ACHN (cell line): ENCODE results near the gene TMC6.
"Not testable (repeated sequence)": the region's sequence is repeated elsewhere in the genome, so short reads cannot be mapped to it uniquely, and the experiment has no call there.

Source experiments
- DNase-seq: peaks from one replicate; pipeline ENCODE4 v3.0.0-alpha.2; 2015
- in situ Hi-C: cut with HindIII; loops from 2 replicates; pipeline ENCODE4 v1.10.0; 2017; ENCODE audit warnings: low sequenced_read_pairs, low pct_ligation_motif_present, low pct_unique_long_range_greater_than_20kb

Gene TMC6

GRCh38 chr17:78127239-78127887 is 1.2 kb downstream of the TMC6 start:
- no peak for DNase-seq
- in situ Hi-C loops, result no loop called here

DNA sequence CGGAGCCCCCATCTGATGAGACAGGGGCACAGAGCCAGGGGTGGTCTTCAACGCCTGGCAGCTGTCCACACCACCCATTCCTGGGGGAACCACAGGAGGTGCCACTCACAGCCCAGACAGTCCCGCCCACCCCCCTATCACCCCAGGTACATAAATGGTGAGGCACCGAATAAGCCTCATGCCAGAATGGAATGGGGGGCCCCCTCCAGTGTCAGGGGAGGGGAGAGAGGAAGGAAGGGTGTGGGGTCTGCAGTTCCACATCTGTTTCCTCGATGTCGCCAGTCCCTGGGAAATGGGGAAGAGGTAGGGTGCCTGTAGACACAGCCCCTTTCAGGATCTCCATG is 1.7 kb downstream of the TMC6 start:
- no peak for DNase-seq
- in situ Hi-C loops, result no loop called here

DNA sequence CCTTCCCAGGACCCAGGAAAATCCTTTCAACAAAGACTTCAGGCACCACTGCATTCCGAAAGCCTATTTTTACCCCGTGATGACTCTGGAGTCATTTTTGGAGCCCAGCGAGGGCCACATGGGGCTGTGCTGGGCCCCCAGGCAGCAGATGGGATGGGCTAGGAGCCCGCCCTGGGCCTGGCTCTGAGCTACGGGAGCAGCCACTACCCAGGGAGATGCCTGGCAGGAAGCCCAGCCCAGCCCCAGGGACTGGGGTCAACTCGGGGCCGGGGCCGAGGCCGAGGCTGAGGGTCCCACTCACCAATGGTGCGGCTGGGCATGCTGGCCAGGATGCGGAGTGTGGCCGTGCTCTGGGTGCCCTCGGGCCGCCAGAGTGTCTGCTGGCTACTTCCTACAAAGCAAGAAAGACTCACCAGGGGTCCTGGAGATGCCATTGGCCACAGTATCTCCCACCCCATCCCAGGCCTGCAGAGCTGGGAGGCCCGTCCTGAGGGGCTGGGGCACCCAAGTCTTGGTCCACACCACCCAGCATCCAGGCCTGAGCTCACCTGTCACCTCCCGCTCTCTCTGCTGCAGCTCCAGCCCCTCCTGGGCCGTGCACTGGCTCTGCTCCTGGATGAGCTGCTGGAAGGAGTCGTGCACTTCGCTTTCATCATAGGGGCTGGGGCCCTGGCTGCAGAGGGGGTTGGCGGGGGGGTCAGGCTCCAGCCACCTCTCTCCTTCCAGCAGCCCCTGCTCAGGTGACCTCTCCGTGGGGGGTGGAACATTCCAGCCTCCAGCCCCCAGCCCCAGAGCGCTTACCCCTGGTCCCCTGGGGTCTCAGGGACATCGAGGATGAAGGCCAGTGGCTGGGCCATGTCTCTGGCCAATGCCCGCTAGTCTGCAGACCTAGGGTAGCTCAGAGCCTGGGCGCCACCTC is 2.3 kb downstream of the TMC6 start:
- no peak for DNase-seq
- in situ Hi-C loops, result no loop called here

GRCh38 chr17:78125138-78125913 is 3.2 kb downstream of the TMC6 start:
- no peak for DNase-seq
- in situ Hi-C loops, result no loop called here

DNA sequence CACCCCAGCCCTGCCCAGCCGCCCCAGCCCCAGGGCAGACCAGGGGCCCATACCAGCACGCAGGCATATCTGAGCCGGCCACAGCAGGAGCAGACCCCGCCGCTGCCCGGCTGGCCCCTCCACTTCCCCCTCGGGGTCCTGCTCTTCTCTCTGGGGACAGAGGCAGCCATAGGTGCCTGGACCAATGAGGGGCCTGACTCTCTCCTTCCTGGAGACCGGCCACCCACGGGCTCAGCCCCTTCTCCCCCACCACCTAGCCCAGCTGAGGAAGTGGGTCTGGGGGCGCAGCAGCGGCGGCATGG is 3.8 kb downstream of the TMC6 start:
- no peak for DNase-seq
- in situ Hi-C loops, result no loop called here

GRCh38 chr17:78124081-78124835 is 4.3 kb downstream of the TMC6 start:
- DNase-seq, result no peak
- in situ Hi-C loops, result no loop called here

DNA sequence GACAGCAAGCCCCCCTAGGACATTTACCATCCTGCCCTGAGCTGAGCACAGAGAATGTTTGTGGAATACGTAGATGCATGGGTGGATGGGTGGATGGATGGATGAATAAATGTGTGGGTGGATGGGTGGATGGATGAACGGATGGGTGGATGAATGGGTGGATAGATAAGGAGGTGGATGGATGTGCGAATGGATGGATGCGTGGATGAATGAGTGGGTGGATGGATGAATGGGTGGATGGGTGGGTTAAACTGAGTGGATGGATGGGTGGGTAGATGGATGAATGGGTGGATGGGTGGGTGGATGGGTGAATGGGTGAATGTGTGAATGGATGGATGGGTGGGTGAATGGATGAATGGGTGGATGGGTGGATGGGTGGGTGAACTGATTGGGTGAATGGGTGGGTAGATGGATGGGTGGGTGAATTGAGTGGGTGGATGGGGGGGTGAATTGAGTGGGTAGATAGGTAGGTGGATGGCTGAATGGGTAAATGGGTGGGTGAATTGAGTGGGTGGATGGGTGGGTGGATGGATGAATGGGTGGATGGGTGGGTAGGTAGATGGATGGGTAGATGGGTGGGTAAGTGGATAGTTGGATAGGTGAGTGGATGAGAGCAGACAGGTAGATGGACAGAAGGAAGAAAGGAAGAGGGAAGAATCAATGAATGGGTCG is 5.2 kb downstream of the TMC6 start:
- DNase-seq, result no peak
- in situ Hi-C loops, result no loop called here

DNA sequence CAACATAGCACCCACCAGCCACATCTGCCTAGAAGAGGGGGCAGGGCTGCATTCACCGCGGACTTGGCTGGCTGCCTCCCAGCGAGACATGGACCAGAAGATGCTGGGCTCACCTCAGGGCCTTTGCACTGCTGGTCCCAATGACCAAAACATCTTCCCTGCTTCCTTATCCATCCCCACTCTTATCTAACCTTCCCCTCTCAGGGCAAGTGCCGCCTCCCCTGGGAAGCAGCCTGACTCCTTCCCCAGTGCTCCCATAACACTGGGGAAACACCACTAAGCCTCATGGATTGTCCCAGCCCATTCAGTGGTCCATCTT is 5.7 kb downstream of the TMC6 start:
- in situ Hi-C loops, result no loop called here
- DNase-seq, result no peak

DNA sequence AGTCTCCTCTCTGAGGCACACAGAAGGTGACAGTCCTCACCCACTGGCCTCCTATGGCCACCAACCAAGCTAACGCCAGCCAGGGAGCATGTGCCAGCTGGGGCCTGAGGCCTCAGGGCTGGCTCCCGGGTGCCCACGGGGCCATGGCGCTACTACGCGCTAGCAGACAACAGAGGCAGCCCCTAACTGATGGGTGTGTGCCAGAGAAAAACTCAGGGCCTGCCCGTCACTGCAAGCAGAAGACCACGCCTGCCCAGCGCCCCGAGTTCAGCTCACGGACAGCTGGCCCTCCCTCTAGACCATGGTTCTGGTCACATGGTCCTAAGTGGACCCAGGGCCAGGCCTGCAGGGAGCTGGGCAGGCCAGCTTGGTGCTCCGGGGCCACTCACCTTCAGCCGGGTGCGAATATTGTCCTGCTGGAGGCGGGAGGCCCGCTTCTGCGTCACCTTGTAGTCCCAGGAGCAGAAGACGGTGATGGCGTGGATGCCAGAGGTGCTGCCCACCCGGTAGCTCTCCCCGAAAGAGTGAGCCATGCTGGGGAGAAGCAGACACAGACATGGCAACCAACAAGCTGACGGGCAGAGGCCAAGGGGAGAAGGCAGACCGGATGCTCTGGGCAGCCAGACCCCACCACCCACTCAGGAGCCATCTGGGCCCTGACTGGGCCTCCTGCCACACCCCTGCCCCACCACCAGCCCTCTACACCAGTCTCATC is 6.2 kb downstream of the TMC6 start:
- in situ Hi-C loops, result no loop called here
- DNase-seq, result no peak

DNA sequence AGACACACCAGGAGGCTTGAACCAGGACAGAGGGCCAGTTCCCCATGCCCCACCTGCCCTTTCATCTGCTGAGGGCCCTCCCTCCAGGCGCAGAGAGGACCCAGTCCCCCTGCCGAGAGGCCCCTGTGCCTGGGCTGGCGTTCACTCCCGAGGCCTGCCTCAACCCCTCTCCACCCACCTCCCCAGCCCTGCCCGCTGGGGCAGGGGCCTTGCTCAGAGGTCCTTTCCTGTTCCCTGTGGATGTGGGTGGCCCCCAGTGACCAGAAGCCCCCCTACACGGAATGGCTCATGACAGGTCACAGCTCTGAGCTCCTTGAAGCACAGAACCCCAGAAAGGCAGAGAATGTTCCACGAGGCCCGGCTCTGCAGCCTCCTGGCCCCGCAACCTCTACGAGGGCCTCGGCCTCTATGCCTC is 6.7 kb downstream of the TMC6 start:
- in situ Hi-C loops, result no loop called here
- DNase-seq, result no peak

GRCh38 chr17:78120971-78121800 is 7.4 kb downstream of the TMC6 start:
- DNase-seq, result no peak
- in situ Hi-C loops, result no loop called here

- DNase-seq, result no peak
- in situ Hi-C loops, result no loop called here
Measured at GRCh38 chr17:78120537-78120936, 8.0 kb downstream of the TMC6 start.

DNA sequence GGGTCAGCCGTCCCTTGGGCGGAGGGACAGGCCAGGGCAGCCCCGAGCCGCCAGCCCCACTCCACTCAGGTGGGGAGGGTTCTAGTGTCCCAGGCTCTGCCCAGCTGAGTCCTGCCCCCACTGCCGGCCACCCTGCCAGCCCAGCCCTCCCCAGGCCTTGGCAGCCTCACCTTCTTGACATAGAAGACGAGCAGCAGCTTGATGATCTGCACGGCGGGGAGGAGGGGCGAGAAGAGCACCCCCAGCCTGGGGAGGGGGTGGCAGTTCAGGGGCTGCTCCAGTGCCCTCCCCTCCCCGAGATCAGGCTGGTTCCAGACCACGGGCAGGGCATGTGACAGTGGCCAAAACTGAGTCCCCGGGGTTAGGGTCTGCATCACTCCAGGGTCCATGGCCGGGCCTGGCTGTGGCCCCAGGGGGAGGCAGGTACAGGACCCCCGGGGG is 9.7 kb downstream of the TMC6 start:
- in situ Hi-C loops, result no loop called here

DNA sequence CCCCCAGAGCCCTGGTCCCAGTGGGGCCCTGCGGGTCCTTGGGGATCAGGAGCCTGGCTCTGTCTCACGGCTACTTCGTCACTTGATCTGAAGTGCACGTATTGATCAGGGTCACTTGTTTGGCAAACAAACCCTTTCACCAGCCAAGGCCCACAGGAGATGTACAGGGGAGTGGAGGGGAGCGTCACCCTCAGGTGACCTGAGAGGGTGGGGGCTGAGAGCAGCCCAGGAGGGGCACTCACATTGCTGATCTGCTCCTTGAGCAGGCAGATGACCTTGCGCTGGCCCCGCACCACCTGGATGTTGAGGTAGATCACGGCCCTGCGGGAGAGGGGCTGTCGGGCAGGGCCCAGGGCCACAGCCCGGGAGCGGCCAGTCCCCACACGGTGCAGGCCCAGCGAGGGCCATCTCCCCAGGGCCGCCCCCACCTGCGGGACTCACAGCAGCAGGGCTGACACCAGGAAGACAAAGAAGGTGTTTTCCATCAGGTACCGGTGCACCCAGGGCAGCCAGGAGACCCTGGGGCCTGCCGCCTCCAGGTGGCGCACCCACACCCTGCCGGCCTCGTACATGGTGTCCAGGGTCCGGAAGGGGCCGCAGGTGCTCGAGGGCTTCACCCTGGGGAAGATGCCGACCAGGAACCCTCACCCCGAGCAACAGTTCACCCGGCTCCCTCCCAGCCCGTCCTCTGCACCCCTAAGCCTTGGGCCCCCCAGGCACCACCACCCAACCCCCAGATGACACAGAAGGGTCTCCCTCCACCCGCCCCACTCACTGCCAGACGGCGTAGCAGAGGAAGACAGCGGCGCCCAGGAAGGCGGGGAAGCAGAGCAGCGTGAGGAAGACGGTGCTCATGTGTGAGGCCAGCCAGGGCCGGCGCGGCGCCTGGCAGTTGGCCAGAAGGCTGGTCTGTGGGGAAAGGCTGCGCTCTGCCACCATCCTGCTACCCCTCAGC is 11.3 kb downstream of the TMC6 start:
- in situ Hi-C loops, result no loop called here
- peak; percentile 47 for DNase-seq

More for the DNA sequence above, 9.7 kb downstream of the TMC6 start:
- no peak for DNase-seq

DNA sequence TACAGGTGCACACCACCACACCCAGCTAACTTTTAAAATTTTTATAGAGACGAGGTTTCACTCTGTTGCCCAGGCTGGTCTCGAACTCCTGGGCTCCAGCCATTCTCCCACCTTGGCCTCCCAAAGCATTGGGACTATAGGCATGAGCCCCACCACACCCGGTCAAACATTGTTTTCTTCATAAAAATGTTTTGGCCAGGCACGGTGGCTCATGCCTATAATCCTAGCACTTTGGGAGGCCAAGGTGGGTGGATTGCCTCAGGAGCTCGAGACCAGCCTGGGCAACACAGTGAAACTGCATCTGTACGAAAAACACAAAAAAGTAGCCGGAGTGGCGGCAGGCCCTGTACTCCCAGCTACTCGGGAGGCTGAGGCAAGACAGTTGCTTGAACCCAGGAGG is 12.1 kb downstream of the TMC6 start:
- in situ Hi-C loops, result no loop called here
- DNase-seq, result no peak

GRCh38 chr17:78115803-78116202 is 12.8 kb downstream of the TMC6 start:
- in situ Hi-C loops, DNase-seq: not testable (repeated sequence)
